HG03460 (cell line): ENCODE data around the gene TSC22D1.

Source experiments
- ATAC-seq: cut with Tn5 transposase; IDR thresholded peaks from one replicate; pipeline ENCODE4 v1.9.1; 2021; ENCODE audit not compliant: unreplicated experiment

Gene TSC22D1

GRCh38 chr13:44410328-44410859, 165.7 kb downstream of the TSC22D1 start:
- no peak for ATAC-seq

DNA sequence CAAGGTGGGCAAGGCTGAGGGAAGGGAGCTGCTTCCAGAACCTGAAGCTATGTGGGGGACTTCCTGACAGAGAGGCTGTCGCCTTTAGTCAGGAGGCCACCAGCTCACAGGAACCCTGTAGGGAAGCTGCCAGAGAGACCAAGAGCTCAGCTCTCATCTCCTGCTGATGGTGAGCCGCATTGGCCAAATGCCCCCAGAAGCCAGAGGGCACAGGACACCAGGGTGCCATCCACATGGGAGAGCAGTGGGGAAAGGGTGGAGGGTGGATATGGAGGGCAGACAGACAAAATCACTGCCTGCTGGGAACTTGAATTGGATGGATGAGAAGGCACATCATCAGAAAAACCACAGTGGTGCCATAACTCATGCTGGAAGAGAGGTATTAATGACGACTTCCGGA, 166.5 kb downstream of the TSC22D1 start:
- no peak for ATAC-seq

GRCh38 chr13:44407891-44408290, 168.2 kb downstream of the TSC22D1 start:
- ATAC-seq = no peak

DNA sequence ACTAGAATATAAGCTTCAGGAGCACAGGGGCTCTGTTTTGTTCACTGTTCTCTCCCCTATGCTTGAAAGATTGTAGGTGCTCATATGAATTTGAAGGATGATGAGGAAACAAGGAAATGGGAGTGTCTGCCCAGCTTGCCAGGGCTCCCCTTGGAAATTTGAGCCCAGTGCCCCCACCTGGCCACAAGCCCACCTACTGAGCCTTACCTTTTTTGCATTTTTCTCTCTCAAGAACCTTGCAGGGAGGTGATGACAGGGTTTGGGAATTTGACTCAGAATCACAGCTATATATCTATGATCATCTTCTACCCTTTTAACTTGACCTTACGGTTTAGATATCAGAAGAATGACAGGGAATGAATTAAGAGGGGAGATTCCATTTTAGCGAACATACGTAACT, 168.8 kb downstream of the TSC22D1 start:
- ATAC-seq = no peak

- no peak for ATAC-seq
Observed at GRCh38 chr13:44406617-44407016, 169.5 kb downstream of the TSC22D1 start.

DNA sequence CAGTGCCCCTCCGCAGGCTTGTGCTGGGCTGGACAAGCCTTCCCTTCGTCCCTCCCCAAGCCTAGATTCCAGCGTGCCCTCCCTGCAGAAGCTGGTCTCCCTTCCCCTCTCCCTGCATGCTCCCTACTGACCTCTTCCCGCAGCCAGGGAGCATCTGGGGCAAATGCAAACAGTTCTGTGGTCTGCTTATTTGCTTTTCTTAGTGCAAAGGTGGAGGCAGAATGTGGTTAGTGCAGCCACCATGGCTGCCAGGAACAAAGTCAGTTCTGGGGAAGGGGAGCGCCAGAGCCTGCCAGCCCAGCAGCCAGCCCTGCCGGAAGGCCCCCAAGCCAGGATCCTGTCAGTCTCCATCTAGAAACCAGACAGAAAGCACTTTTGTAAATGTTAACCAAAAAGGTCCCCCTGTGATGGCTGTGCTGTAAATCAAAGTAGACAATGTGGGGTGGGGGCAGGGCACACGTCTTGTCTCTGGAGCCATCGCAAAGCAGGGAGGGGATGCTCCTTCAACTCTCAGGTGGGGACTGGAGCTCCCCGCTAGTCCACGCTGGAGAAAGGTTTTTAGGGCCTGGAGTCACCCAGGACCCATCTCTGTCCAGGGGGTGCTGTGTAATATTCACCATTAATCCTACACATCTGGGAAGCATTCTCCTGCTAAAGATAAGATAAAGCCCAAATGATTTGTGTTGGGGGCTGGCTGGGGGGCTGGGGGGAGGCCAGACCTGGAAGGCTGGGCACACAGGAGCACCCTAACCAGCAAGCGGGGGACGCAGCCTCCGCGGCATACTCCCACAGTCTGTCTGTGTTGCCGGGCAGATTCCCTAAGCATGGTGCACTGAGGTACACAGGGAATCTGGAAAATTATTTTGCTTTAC, 171.6 kb downstream of the TSC22D1 start:
- ATAC-seq = no peak

DNA sequence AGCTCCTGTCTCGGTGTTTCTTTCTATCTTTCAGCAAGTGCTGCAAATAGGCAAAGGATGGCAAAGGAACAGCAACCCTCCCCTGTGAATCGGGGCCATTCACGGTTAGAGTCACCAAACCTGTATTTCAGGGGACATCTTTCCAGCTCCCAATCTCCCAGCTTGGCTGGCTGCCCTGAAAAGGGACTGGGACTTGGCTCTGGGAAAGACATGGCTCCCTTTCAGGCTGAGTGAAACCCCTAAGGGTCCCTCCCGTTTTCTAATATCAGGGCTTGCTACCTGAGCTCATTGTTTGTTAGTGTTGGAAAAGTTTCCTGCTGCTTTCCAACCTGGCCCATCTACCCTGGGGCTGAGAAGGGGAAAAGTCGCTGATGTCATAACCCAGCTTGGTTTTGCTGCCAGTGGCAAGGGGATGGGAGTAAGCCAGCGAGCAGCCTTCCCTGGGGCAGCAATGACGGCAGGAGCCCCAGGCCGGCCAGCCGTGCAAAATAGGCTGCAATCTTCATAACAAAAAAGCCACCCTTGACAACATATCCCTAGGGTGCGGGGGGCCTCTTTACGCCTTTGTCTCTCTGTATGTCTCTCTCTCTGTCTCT, 172.6 kb downstream of the TSC22D1 start:
- no peak for ATAC-seq

- ATAC-seq = no peak
Observed at GRCh38 chr13:44402899-44403445, 173.2 kb downstream of the TSC22D1 start.

GRCh38 chr13:44401577-44401976, 174.6 kb downstream of the TSC22D1 start:
- no peak for ATAC-seq

- no peak for ATAC-seq
Observed at GRCh38 chr13:44400736-44401135, 175.4 kb downstream of the TSC22D1 start.

GRCh38 chr13:44399074-44399473, 177.1 kb downstream of the TSC22D1 start:
- no peak for ATAC-seq

GRCh38 chr13:44398606-44399005, 177.5 kb downstream of the TSC22D1 start:
- no peak for ATAC-seq

- ATAC-seq = no peak
Observed at GRCh38 chr13:44397766-44398223, 178.3 kb downstream of the TSC22D1 start.

DNA sequence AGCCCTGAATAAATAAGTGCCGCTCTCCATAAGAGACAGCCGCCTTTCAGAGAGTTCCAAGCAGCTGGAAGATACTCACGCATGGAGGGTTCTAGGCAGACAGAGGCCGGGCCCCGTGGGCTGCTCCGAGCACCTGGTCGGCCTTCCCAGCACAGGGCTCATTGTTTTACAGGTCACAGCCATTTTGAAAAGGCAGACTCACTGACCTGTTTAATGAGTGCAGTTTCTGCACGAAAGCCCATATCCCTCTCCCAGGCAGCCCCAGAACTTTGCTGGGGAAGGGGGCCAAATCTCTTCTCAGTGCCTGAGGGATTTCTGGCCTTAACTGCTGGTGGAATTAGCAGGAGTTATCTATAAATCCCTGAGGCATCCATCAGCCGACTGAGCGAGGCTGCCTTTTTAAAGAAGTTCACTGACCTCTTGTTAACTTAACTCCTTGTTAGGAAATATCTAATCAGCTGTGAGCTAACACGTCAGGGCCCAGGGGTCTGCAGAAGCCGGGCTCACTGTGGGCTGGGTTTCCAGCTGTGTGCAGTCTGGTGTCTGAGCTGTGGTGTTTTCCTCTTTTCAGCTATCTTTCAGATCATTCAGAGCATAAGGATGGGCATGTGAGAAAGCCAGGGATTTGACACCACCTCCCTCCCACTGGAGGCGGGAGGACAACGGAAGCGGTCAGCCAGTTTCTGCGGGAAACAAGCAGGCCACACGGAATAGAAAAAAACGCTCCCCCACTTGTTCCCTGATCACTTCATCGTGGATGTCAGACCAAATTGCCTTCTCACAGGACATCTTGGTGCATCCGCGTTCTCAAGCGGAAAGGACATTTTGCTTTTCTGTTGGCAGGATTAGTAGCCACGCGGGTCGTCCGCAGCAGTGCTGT, 179.2 kb downstream of the TSC22D1 start:
- no peak for ATAC-seq

GRCh38 chr13:44395976-44396694, 180.0 kb downstream of the TSC22D1 start:
- no peak for ATAC-seq

DNA sequence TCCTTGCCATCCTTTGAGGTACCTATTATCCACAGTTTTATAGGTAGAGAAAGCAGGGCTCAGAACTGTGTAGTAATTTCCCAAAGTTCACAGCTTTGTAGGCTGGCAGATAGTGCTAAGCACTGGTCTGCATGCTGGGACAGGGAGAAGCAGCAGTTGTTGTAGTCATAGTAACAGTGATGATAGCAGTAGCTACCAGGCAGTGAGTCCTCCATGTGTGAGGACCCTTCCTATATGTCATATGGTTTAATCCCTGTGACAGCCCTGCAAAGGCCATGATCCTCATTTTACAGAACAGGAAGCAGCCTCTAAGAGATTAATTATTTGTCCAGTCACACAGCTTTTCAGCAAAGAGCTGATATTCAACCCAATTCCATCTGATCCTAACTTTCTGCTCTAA, 181.5 kb downstream of the TSC22D1 start:
- ATAC-seq = no peak

DNA sequence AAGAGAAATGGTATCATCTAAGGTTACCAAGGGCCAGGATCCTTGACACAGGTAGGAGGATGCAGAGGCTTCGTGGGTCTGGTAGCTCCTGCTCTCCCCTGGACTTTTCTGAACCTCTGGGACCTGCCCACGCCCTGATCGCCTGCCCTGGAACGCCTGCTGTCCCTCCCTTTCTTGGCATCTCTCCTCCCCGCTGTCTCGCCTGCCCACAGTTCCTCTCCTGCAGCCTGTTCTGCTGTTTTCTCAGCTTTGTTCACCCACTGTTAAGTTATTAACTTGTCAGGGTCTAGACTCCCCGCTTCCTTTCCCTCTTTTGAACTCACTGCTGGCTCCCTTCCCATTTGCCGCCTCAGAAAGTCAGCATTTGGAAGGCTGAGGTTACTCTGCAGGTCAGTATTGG, 182.7 kb downstream of the TSC22D1 start:
- ATAC-seq = no peak

DNA sequence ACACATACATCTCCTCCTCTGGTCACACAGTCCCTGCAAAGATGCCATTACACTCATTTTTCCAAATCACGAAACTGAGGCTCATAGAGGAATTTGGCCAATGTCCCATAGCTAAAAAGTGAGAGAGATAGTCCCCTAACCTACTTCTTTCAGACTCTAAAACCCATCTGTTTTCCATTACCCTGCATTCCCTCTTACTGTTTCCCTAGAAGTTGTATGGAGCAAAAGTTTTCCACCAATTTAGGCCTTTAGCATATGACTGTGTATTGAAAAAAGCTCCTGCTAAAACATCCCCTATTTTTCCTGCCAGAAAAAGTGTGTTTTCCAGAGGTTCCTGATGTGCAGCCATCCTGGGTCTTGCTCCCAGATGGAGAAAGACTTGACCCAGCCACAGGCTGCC, 186.3 kb downstream of the TSC22D1 start:
- ATAC-seq = no peak

GRCh38 chr13:44389060-44389666, 187.0 kb downstream of the TSC22D1 start:
- ATAC-seq = no peak
